ENCODE measurements around the gene PLEKHG5. TPM values are rescaled to one million over a fixed set of nuclear protein-coding genes. Genes with fewer than 3 reads are reported as not detected.

Gene PLEKHG5
- polyA plus RNA-seq, 3 donors, result 0.03 TPM; not detected in 2

- Histone ChIP-seq H2AFZ (ENCODE audit: insufficient read depth, low read depth, low read length, poor library complexity, severe bottlenecking) (no peak overlapping the region), H3K4me2 (replicated peaks; ENCODE audit: extremely low read depth, low read length, poor library complexity, severe bottlenecking) (no peak overlapping the region), H4K20me1 (ENCODE audit: insufficient read depth, low read length) (no peaks in the 10 kb centered on the region), H3K4me1 (ENCODE audit: control insufficient read depth in 1 of 2, insufficient read depth in 2 of 2, low read length in 2 of 2) (no peaks in the 10 kb centered on the region), H3K27ac (ENCODE audit: low read depth in 1 of 2, low read length in 2 of 2) (no peak overlapping the region), H3K4me3 (replicated peaks in 1 of 3; ENCODE audit: low read depth in 2 of 3, low read length in 3 of 3) (no peak overlapping the region), H3K9me3 (replicated peaks in 1 of 2; ENCODE audit: control insufficient read depth in 1 of 2, insufficient read depth in 1 of 2, low read length in 2 of 2) (no peaks in the 10 kb centered on the region), H3K27me3 (ENCODE audit: control insufficient read depth in 2 of 2, insufficient read depth in 2 of 2, low read length in 2 of 2) (no peaks in the 10 kb centered on the region), H3K9ac (ENCODE audit: insufficient read depth, low read length, poor library complexity, severe bottlenecking) (no peak overlapping the region), H3K79me2 (ENCODE audit: insufficient read depth, low read length) (no peaks in the 10 kb centered on the region), H3K36me3 (replicated peaks in 1 of 2; ENCODE audit: control insufficient read depth in 1 of 2, insufficient read depth in 2 of 2, low read length in 2 of 2) (peaks cover 52 to 66% of the 10 kb centered on the region in 2 donors)
- Mint-ChIP-seq H3K4me3 (no peak overlapping the region), H3K27ac (no peak overlapping the region), H3K36me3 (peaks cover 54 to 66% of the 10 kb centered on the region in 2 donors), H3K27me3 (ENCODE audit: low read depth in 3 of 3) (no peaks in the 10 kb centered on the region), H3K9me3 (no peaks in the 10 kb centered on the region), H3K4me1 (no peaks in the 10 kb centered on the region)
- no peak for DNase-seq
- WGBS (ENCODE audit: insufficient coverage), result 89% methylated on average over 11 of the region's 11 CpGs
- no peak for TF ChIP-seq CTCF (IDR thresholded peaks at IDR 0.05)
- intact Hi-C loops (cut with micrococcal nuclease), result no loop called here
Measured at GRCh38 chr1:6526316-6526715, 34.8 kb upstream of the PLEKHG5 start.

DNA sequence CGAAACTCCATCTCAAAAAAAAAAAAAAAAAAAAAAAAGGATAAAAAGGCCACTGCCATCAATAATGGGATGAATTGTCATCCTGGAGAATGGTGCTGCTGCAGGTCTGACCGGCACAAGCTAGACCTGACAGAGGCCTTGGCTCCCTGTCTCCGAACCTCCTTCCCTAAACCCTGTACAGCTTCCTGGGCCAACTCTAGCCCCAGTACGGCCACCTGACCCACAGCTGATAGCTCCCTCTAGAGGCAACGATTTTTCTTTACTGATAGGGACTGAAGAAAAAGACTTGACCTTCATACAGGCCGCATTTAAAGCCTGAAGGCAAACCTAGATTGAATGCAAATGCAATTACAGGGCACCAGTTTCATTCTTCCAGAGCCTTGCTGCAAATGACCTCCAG is 32.1 kb upstream of the PLEKHG5 start:
- intact Hi-C loops (cut with micrococcal nuclease), result no loop called here
- Mint-ChIP-seq H3K4me3 (no peak overlapping the region), H3K27ac (no peak overlapping the region), H3K4me1 (no peaks in the 10 kb centered on the region), H3K36me3 (peaks cover 45 to 52% of the 10 kb centered on the region in 2 donors), H3K9me3 (no peaks in the 10 kb centered on the region), H3K27me3 (ENCODE audit: low read depth in 3 of 3) (no peaks in the 10 kb centered on the region)
- no peaks in the 10 kb centered on the region for H4K20me1 ChIP-seq (ENCODE audit: insufficient read depth, low read length)
- no peak for TF ChIP-seq CTCF (IDR thresholded peaks at IDR 0.05)
- no peak overlapping the region for H3K27ac ChIP-seq (ENCODE audit: low read depth in 1 of 2, low read length in 2 of 2)
- H3K4me2 ChIP-seq (replicated peaks; ENCODE audit: extremely low read depth, low read length, poor library complexity, severe bottlenecking), result no peak overlapping the region
- no peaks in the 10 kb centered on the region for H3K79me2 ChIP-seq (ENCODE audit: insufficient read depth, low read length)
- no peaks in the 10 kb centered on the region for H3K27me3 ChIP-seq (ENCODE audit: control insufficient read depth in 2 of 2, insufficient read depth in 2 of 2, low read length in 2 of 2)
- no peak for DNase-seq
- H3K4me3 ChIP-seq (replicated peaks in 1 of 3; ENCODE audit: low read depth in 2 of 3, low read length in 3 of 3), result no peak overlapping the region
- peaks cover 34 to 44% of the 10 kb centered on the region in 2 donors for H3K36me3 ChIP-seq (replicated peaks in 1 of 2; ENCODE audit: control insufficient read depth in 1 of 2, insufficient read depth in 2 of 2, low read length in 2 of 2)
- no peak overlapping the region for H3K9ac ChIP-seq (ENCODE audit: insufficient read depth, low read length, poor library complexity, severe bottlenecking)
- H2AFZ ChIP-seq (ENCODE audit: insufficient read depth, low read depth, low read length, poor library complexity, severe bottlenecking), result no peak overlapping the region
- WGBS (ENCODE audit: insufficient coverage), result 64% methylated on average over 2 of the region's 6 CpGs
- H3K4me1 ChIP-seq (ENCODE audit: control insufficient read depth in 1 of 2, insufficient read depth in 2 of 2, low read length in 2 of 2), result no peaks in the 10 kb centered on the region
- no peaks in the 10 kb centered on the region for H3K9me3 ChIP-seq (replicated peaks in 1 of 2; ENCODE audit: control insufficient read depth in 1 of 2, insufficient read depth in 1 of 2, low read length in 2 of 2)

All from CD14-positive monocyte (primary cell).